Fibroblast of skin of back (primary cell): ENCODE measurements around the gene NPHP3.
"Not testable (repeated sequence)": the region's sequence is repeated elsewhere in the genome, so short reads cannot be mapped to it uniquely, and the experiment has no call there.

Experiments used
- DNase-seq: peaks from one replicate; pipeline ENCODE4 v3.0.0-alpha.2; 2013

NPHP3 gene

GRCh38 chr3:132641427-132641826, 80.8 kb downstream of the NPHP3 start:
- not testable (repeated sequence) for DNase-seq

GRCh38 chr3:132638706-132639105, 83.5 kb downstream of the NPHP3 start:
- no peak for DNase-seq

GRCh38 chr3:132637590-132637989, 84.6 kb downstream of the NPHP3 start:
- DNase-seq, result peak; percentile 62

GRCh38 chr3:132635052-132635451, 87.2 kb downstream of the NPHP3 start:
- no peak for DNase-seq
